Breast epithelium (tissue), 4 donors: Measurements from ENCODE around the gene AHNAK. TPM values are rescaled to one million over a fixed set of nuclear protein-coding genes. Genes with fewer than 3 reads are reported as not detected.

Source experiments
- DNase-seq, 2 donors: peaks; one replicate each; pipeline ENCODE4 v3.0.0-alpha.2; 2019; ENCODE audit warnings: low spot score in 2 of 2
- H3K27ac ChIP-seq, 2 donors: fragments of 200-600 bp; sonication (generic) in 1 of 2; one replicate each; pipeline ENCODE4 v1.5.1; 2016 to 2019; ENCODE audit warnings: mild to moderate bottlenecking in 1 of 2
- H3K27me3 ChIP-seq, 2 donors: fragments of 200-600 bp; sonication (generic) in 1 of 2; one replicate each; pipeline versions ENCODE4 v1.5.1 to v1.6.0; 2017 to 2019; ENCODE audit warnings: control low read depth in 1 of 2, mild to moderate bottlenecking in 1 of 2
- H3K36me3 ChIP-seq: fragments of 200-600 bp; one replicate; pipeline ENCODE4 v1.5.1; 2019
- H3K4me1 ChIP-seq, 2 donors: fragments of 200-600 bp; sonication (generic); one replicate each; pipeline ENCODE4 v1.5.1; 2016 to 2019; ENCODE audit warnings: control low read depth in 1 of 2
- H3K4me3 ChIP-seq, 3 donors: fragments of 200-600 bp; sonication (generic); 1 replicate in 2 of 3; 2 replicates in 1 of 3; pipeline ENCODE4 v1.5.1; 2016 to 2019; ENCODE audit warnings: mild to moderate bottlenecking in 3 of 3, moderate library complexity in 2 of 3
- H3K9me3 ChIP-seq, 2 donors: fragments of 200-600 bp; sonication (generic) in 1 of 2; one replicate each; pipeline ENCODE4 v1.5.1; 2016 to 2019; ENCODE audit warnings: control low read depth in 1 of 2
- POLR2A ChIP-seq: fragments of 450-650 bp; IDR thresholded peaks from one replicate; pipeline ENCODE4 v1.6.1; 2016; ENCODE audit warnings: antibody characterized with exemption, mild to moderate bottlenecking, moderate library complexity
- POLR2AphosphoS5 ChIP-seq, 3 donors: sonication (generic); formaldehyde crosslinking; IDR thresholded peaks; one replicate each; pipeline ENCODE4 v1.6.1; 2017; ENCODE audit warnings: antibody characterized with exemption in 3 of 3
- intact Hi-C: fragments of 100-400 bp; cut with DNase I; formaldehyde crosslinking; loops from one replicate; pipeline ENCODE4 v1.15.1; 2023; ENCODE audit warnings: low total_unique reads
- total RNA-seq, 3 donors: library from RNA; depleted of rRNA; stranded (reverse); fragments of >200 nt; gene quantifications; one replicate each; pipeline ENCODE4 v1.1.0, GENCODE V29; 2016
- TF ChIP-seq, protein P1 (sequence below), 3 donors: fragments of 450-650 bp; IDR thresholded peaks; one replicate each; pipeline ENCODE4 v1.5.1; 2016 to 2017; ENCODE audit warnings: antibody characterized with exemption in 3 of 3, mild to moderate bottlenecking in 3 of 3, moderate library complexity in 3 of 3

Gene AHNAK
- total RNA-seq, 3 donors from 2014 or later: 636 to 1,393 (median 1,040) TPM

DNA sequence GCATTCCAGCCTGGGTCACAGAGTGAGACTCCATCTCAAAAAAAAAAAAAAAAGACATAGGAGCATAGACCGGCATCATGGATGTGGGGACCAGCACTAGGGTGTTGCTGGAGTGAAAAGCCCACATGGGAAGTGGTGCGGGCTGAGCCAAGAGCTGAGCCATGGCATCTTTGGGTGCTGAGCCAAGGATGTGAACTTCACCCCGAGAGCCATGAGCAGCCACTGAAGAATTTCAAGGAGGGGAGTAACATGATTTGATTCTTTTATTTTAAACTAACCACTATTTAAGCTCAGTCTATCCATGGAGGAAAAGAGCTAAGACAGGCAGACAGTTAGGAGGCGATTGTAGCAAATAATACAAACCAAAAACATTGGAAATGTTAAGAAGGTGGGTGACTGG lies 57.4 kb downstream of the AHNAK start:
- Histone ChIP-seq H3K4me3 (no peak overlapping the region), H3K36me3 (no peaks in the 10 kb centered on the region), H3K9me3 (no peaks in the 10 kb centered on the region), H3K27ac (no peak overlapping the region), H3K4me1 (no peaks in the 10 kb centered on the region), H3K27me3 (no peaks in the 10 kb centered on the region)
- TF ChIP-seq, protein P1, sequence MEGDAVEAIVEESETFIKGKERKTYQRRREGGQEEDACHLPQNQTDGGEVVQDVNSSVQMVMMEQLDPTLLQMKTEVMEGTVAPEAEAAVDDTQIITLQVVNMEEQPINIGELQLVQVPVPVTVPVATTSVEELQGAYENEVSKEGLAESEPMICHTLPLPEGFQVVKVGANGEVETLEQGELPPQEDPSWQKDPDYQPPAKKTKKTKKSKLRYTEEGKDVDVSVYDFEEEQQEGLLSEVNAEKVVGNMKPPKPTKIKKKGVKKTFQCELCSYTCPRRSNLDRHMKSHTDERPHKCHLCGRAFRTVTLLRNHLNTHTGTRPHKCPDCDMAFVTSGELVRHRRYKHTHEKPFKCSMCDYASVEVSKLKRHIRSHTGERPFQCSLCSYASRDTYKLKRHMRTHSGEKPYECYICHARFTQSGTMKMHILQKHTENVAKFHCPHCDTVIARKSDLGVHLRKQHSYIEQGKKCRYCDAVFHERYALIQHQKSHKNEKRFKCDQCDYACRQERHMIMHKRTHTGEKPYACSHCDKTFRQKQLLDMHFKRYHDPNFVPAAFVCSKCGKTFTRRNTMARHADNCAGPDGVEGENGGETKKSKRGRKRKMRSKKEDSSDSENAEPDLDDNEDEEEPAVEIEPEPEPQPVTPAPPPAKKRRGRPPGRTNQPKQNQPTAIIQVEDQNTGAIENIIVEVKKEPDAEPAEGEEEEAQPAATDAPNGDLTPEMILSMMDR (IDR thresholded peaks at IDR 0.05): no peak
- TF ChIP-seq POLR2AphosphoS5 (IDR thresholded peaks at IDR 0.05) (no peak), POLR2A (no peak)
- intact Hi-C loops: no loop called here
- no peak for DNase-seq

DNA sequence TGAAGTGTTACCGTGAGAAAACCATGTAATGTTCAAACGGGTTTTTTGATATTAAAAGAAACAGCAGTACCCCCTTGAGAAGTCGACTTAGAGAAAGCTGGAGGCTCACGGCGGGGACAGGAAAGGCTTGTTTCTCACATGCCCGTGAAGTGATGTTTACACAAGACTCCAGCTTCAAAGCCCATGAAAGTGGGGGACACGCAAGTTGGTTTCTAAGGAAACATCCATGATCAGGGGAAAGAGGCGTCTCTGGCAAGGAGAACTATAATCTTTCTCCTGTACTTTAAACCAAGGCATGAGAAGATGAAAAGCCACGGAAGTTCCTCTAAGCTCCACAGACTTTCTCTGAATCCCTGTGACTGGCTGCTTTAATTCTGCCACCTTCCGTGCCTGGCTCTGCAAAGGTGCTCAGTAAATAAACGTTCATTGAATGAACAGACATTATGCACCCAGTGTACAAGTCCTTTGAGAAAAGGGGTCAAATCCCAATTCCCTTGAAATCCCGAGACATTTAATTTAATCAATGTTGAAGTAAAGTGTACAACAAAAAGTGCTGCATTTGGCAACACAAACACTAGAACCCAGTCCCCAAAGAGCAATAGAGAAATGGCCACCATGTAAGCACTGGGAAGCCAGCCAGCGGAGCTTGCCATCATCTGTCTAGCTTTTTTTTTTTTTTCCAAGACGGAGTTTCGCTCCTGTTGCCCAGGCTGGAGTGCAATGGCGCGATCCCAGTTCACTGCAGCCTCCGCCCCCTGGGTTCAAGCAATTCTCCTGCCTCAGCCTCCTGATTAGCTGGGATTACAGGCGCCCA lies 58.7 kb downstream of the AHNAK start:
- intact Hi-C loops: no loop called here
- Histone ChIP-seq H3K4me1 (no peaks in the 10 kb centered on the region), H3K36me3 (no peaks in the 10 kb centered on the region), H3K9me3 (no peaks in the 10 kb centered on the region), H3K27ac (no peak overlapping the region), H3K27me3 (no peaks in the 10 kb centered on the region), H3K4me3 (no peak overlapping the region)
- TF ChIP-seq POLR2AphosphoS5 (IDR thresholded peaks at IDR 0.05) (no peak), POLR2A (no peak)
- TF ChIP-seq, protein P1 (IDR thresholded peaks at IDR 0.05): no peak
- DNase-seq: no peak

DNA sequence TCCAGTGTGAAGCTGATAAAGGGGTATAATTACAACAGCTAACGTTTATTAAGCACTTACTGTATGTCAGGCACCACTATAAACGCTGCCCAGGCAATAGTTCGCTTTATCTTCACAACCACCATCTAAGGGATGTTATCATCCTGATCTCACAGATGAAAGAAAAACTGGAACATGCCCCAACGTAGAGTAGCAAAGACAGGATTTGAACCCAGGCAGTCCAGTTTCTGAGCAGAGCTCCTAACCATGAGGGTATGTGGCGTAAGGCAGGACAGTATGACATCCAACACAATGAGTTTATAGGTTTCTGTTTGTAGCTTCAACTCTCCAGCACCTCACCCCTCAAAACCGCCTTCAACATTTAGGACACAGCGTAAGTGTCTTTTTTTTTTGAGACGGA lies 59.5 kb downstream of the AHNAK start:
- Histone ChIP-seq H3K36me3 (no peaks in the 10 kb centered on the region), H3K4me3 (no peak overlapping the region), H3K4me1 (no peaks in the 10 kb centered on the region), H3K27ac (no peak overlapping the region), H3K9me3 (no peaks in the 10 kb centered on the region), H3K27me3 (no peaks in the 10 kb centered on the region)
- intact Hi-C loops: no loop called here
- TF ChIP-seq, protein P1 (IDR thresholded peaks at IDR 0.05): no peak
- TF ChIP-seq POLR2AphosphoS5 (IDR thresholded peaks at IDR 0.05) (no peak), POLR2A (no peak)
- no peak for DNase-seq

DNA sequence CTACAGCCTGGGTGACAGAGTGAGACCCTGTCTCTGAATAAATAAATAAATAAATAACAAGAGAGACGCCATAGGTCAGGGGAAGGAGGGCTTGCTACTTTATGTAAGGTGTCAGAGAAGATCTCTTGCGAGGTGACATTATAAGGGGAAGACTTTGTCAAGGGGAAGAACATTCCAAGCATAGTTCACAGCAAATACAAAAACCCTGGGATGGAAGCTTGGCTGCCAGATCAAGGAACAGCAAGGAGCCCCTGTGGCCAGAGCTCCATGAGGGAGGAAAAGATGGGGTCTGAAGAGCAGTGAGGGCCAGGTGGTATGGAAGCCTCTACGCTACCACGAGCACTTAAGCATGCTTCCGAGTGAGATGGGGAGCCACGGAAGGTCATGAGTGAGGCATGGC lies 62.3 kb downstream of the AHNAK start:
- Histone ChIP-seq H3K27me3 (no peaks in the 10 kb centered on the region), H3K4me3 (no peak overlapping the region), H3K36me3 (no peaks in the 10 kb centered on the region), H3K4me1 (no peaks in the 10 kb centered on the region), H3K27ac (no peak overlapping the region), H3K9me3 (no peaks in the 10 kb centered on the region)
- intact Hi-C loops: no loop called here
- TF ChIP-seq POLR2A (no peak), POLR2AphosphoS5 (IDR thresholded peaks at IDR 0.05) (no peak)
- TF ChIP-seq, protein P1 (IDR thresholded peaks at IDR 0.05): no peak
- no peak for DNase-seq

DNA sequence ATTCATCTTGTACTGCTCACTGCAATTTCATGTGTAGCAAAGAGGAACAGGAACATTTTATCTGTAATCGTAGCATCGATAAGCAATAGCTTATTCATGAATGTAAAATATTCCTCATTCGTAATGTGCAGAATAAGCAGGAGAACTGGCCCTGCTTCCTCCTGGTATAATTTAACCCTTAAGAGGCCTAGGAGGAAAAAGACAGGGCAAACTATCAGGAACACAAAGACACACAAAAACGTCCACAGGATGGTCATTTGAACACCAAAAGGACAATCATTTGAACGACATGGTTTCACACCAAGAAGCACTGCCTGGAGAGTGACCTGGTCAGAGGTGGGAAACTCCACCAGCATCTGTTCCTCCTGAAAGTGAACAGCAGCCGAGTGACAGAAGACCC lies 63.9 kb downstream of the AHNAK start:
- Histone ChIP-seq H3K4me1 (no peaks in the 10 kb centered on the region), H3K36me3 (no peaks in the 10 kb centered on the region), H3K9me3 (no peaks in the 10 kb centered on the region), H3K4me3 (no peak overlapping the region), H3K27me3 (no peaks in the 10 kb centered on the region), H3K27ac (no peak overlapping the region)
- no peak for DNase-seq
- TF ChIP-seq, protein P1 (IDR thresholded peaks at IDR 0.05): no peak
- no peak for TF ChIP-seq POLR2A
- TF ChIP-seq POLR2AphosphoS5 (IDR thresholded peaks at IDR 0.05): no peak
- intact Hi-C loops: no loop called here
